A549 (cell line): ENCODE results near the gene PRSS36. TPM values are rescaled to one million over a fixed set of nuclear protein-coding genes. Genes with fewer than 3 reads are reported as not detected.

Experiments used
- ATAC-seq, 2 experiments: fragments of 200-7000 bp in 1 of 2; fragments of >200 bp in 1 of 2; cut with Nextera tagmentation in 1 of 2; cut with Tn5 transposase in 1 of 2; 3 replicates each; pipeline versions ENCODE4 v1.8.0 to v1.9.1; 2018 to 2020; ENCODE audit warnings: mild to moderate bottlenecking in 1 of 2, moderate library complexity in 1 of 2
- CTCF ChIA-PET: fragments of 300-600 bp; sonication (Branson Sonifier 250); formaldehyde crosslinking; extraction: SDS; loops from one replicate; lab custom pipeline; 2021; ENCODE audit warnings: antibody characterized with exemption, inconsistent platforms; lab: Yijun Ruan, JAX
- POLR2A ChIA-PET: fragments of 350-600 bp; formaldehyde crosslinking; extraction: SDS; loops from one replicate; lab custom pipeline; 2021; ENCODE audit warnings: antibody characterized with exemption, inconsistent platforms; lab: Yijun Ruan, JAX
- DNase-seq, 2 experiments: peaks; one replicate each; pipeline versions ENCODE4 v3.0.0 to v3.0.0-alpha.2; 2011 to 2016; ENCODE audit warnings: low read depth in 1 of 2, low spot score in 1 of 2
- FAIRE-seq: peaks from 2 replicates; lab custom pipeline; 2011; peaks lifted over from hg19 to GRCh38; lab: Jason Lieb, UNC
- H3K27ac ChIP-seq, 2 experiments: fragments of >200 bp; sonication (Bioruptor Twin); formaldehyde crosslinking; 3 replicates each; pipeline ENCODE4 v1.5.1; 2016 to 2017
- H3K4me1 ChIP-seq: fragments of >200 bp; sonication (Bioruptor Twin); formaldehyde crosslinking; 3 replicates; pipeline ENCODE4 v1.6.1; 2016
- H3K4me2 ChIP-seq: fragments of >200 bp; sonication (Bioruptor Twin); formaldehyde crosslinking; 3 replicates; pipeline ENCODE4 v1.6.1; 2016
- H3K4me3 ChIP-seq: fragments of >200 bp; sonication (Bioruptor Twin); formaldehyde crosslinking; 3 replicates; pipeline ENCODE4 v1.5.1; 2016
- H3K9me3 ChIP-seq: fragments of >200 bp; sonication (Bioruptor Twin); formaldehyde crosslinking; 3 replicates; pipeline ENCODE4 v1.6.1; 2016
- BCL3 ChIP-seq: fragments of >200 bp; sonication (Bioruptor Twin); formaldehyde crosslinking; IDR thresholded peaks from 3 replicates; pipeline ENCODE4 v1.6.1; 2016
- BHLHE40 ChIP-seq: IDR thresholded peaks from 2 replicates; pipeline ENCODE4 v1.6.1; 2012; ENCODE audit warnings: low read depth, low read length, inconsistent platforms
- CEBPB ChIP-seq, 2 experiments: fragments of >200 bp in 1 of 2; sonication (Bioruptor Twin) in 1 of 2; formaldehyde crosslinking in 1 of 2; IDR thresholded peaks; 2 replicates each; pipeline ENCODE4 v1.6.1; 2012 to 2016
- CHD2 ChIP-seq: fragments of 150-350 bp; IDR thresholded peaks from 2 replicates; pipeline ENCODE4 v1.6.1; 2014; ENCODE audit warnings: low read length; ENCODE audit not compliant: partially characterized antibody
- CHD4 ChIP-seq: fragments of 200-600 bp; sonication (generic); IDR thresholded peaks from 2 replicates; pipeline ENCODE4 v1.6.1; 2016; ENCODE audit warnings: antibody characterized with exemption, mild to moderate bottlenecking, borderline replicate concordance
- CTCF ChIP-seq: fragments of >200 bp; sonication (Bioruptor Twin); formaldehyde crosslinking; IDR thresholded peaks from 3 replicates; pipeline ENCODE4 v1.5.1; 2016
- EHF ChIP-seq: fragments of 250-450 bp; sonication (Bioruptor Pico); IDR thresholded peaks from 2 replicates; pipeline ENCODE4 v1.5.0; 2020; ENCODE audit warnings: mild to moderate bottlenecking
- ESRRA ChIP-seq: fragments of 150-350 bp; IDR thresholded peaks from 2 replicates; pipeline ENCODE4 v1.6.1; 2014; ENCODE audit warnings: mild to moderate bottlenecking, low read length, borderline replicate concordance
- HDAC2 ChIP-seq: fragments of 200-600 bp; sonication (generic); IDR thresholded peaks from 2 replicates; pipeline ENCODE4 v1.6.1; 2016
- HEYL ChIP-seq: fragments of 250-450 bp; sonication (Bioruptor Pico); IDR thresholded peaks from 2 replicates; pipeline ENCODE4 v1.8.0; 2021; ENCODE audit warnings: mild to moderate bottlenecking, moderate library complexity
- HOXB5 ChIP-seq: fragments of 250-450 bp; sonication (Bioruptor Pico); IDR thresholded peaks from 2 replicates; pipeline ENCODE4 v1.5.0; 2020; ENCODE audit warnings: mild to moderate bottlenecking, moderate library complexity
- JUN ChIP-seq, 2 experiments: fragments of >200 bp; sonication (Bioruptor Twin); formaldehyde crosslinking; IDR thresholded peaks; 2 replicates in 1 of 2; 3 replicates in 1 of 2; pipeline ENCODE4 v1.6.1; 2016 to 2017
- KDM1A ChIP-seq: fragments of 200-600 bp; sonication (generic); IDR thresholded peaks from 2 replicates; pipeline ENCODE4 v1.6.1; 2016; ENCODE audit warnings: low read depth, mild to moderate bottlenecking
- MAX ChIP-seq: IDR thresholded peaks from 2 replicates; pipeline ENCODE4 v1.6.1; 2012
- MAZ ChIP-seq: fragments of 150-350 bp; IDR thresholded peaks from 2 replicates; pipeline ENCODE4 v1.6.1; 2014; ENCODE audit warnings: antibody characterized with exemption, low read depth, low read length, borderline replicate concordance
- NFE2L2 ChIP-seq: fragments of 150-350 bp; conservative IDR thresholded peaks from 2 replicates; pipeline ENCODE4 v1.6.1; 2014; ENCODE audit warnings: low read length
- POLR2A ChIP-seq: IDR thresholded peaks from 2 replicates; pipeline ENCODE4 v1.6.1; 2012; ENCODE audit warnings: mild to moderate bottlenecking, low read length
- POLR2AphosphoS2 ChIP-seq: conservative IDR thresholded peaks from 2 replicates; pipeline ENCODE4 v1.6.1; 2012; ENCODE audit warnings: low read length, improper control_type of control experiment, inconsistent platforms
- RARB ChIP-seq: fragments of 250-450 bp; sonication (Bioruptor Pico); IDR thresholded peaks from 2 replicates; pipeline ENCODE4 v1.8.0; 2021; ENCODE audit warnings: mild to moderate bottlenecking, moderate library complexity
- RFX5 ChIP-seq: fragments of 450-650 bp; IDR thresholded peaks from 2 replicates; pipeline ENCODE4 v1.7.1; 2014; ENCODE audit warnings: antibody characterized with exemption, mild to moderate bottlenecking, moderate library complexity
- RNF2 ChIP-seq: fragments of 200-600 bp; sonication (generic); IDR thresholded peaks from 2 replicates; pipeline ENCODE4 v1.6.1; 2016; ENCODE audit warnings: low read depth, mild to moderate bottlenecking, antibody characterized with exemption, moderate library complexity, borderline replicate concordance
- SMC3 ChIP-seq: fragments of >200 bp; sonication (Bioruptor Twin); formaldehyde crosslinking; IDR thresholded peaks from 3 replicates; pipeline ENCODE4 v1.6.1; 2018; ENCODE audit warnings: inconsistent platforms
- TP53 ChIP-seq: fragments of 250-450 bp; sonication (Bioruptor Pico); IDR thresholded peaks from 2 replicates; pipeline ENCODE4 v1.5.0; 2021; ENCODE audit warnings: mild to moderate bottlenecking, moderate library complexity
- USF2 ChIP-seq: fragments of 450-650 bp; IDR thresholded peaks from 2 replicates; pipeline ENCODE4 v1.6.1; 2014; ENCODE audit warnings: antibody characterized with exemption
- ZC3H11A ChIP-seq: fragments of 450-650 bp; IDR thresholded peaks from 2 replicates; pipeline ENCODE4 v1.6.1; 2014; ENCODE audit warnings: antibody characterized with exemption, mild to moderate bottlenecking
- ZNF302 ChIP-seq: fragments of 250-450 bp; sonication (Bioruptor Pico); IDR thresholded peaks from 2 replicates; pipeline ENCODE4 v1.9.0; 2021; ENCODE audit warnings: inconsistent platforms, mild to moderate bottlenecking, moderate library complexity
- WGBS: methylation state at CpG from one replicate; pipeline ENCODE4 v1.1.6; 2017; ENCODE audit errors: missing lambda C conversion rate; 5-methylcytosine and 5-hydroxymethylcytosine counted together
- polyA plus RNA-seq, 4 experiments: library from polyadenylated mRNA; depleted of rRNA in 3 of 4; stranded (reverse); fragments of >200 nt; fragmentation: RNase III in 1 of 4; extraction: RNeasy Plus Mini Kit Qiagen cat#74134 plus additional on column Dnase treatment in 1 of 4; gene quantifications; 2 replicates in 3 of 4; 3 replicates in 1 of 4; pipeline ENCODE4 v1.2.3, GENCODE V29; 2011 to 2017

Gene PRSS36
- polyA plus RNA-seq, 2 of the 4 experiments (the other 2 are of a cell fraction), result 0.41 to 0.75 TPM

GRCh38 chr16:31109622-31110021, 40.2 kb downstream of the PRSS36 start:
- ATAC-seq (no peak), FAIRE-seq (no peak), DNase-seq (no peak)
- Histone ChIP-seq H3K27ac (no peak overlapping the region), H3K4me3 (no peak overlapping the region), H3K9me3 (no peaks in the 10 kb centered on the region), H3K4me2 (no peak overlapping the region; the same call in 2 of the 3 replicates), H3K4me1 (peaks cover 19% of the 10 kb centered on the region)
- ChIA-PET CTCF (interaction anchor here (3.1 to 20.3 kb wide), 2 partner anchors 32 to 125 kb away, joined by 12 to 166 read pairs; partner anchors contain the start of gene HSD3B7), POLR2A (no interaction called here)
- no peak for TF ChIP-seq HEYL (CRISPR knock-in tag)
- no peak for TF ChIP-seq BCL3
- no peak for TF ChIP-seq MAX
- no peak for TF ChIP-seq ZC3H11A
- no peak for TF ChIP-seq SMC3
- no peak for TF ChIP-seq USF2
- TF ChIP-seq HDAC2, result no peak
- TF ChIP-seq NFE2L2, result no peak
- TF ChIP-seq CEBPB (IDR thresholded peaks at IDR 0.05), result no peak
- TF ChIP-seq CHD4, result no peak
- no peak for TF ChIP-seq JUN (IDR thresholded peaks at IDR 0.05)
- WGBS, result 93% methylated on average over 12 of the region's 12 CpGs

- WGBS, result 73% methylated on average over 53 of the region's 57 CpGs
- ATAC-seq, result peak in 1 of 2 experiments; percentile 5; a peak in 3 of 6 replicates
- H3K27ac ChIP-seq, result peak overlapping the region; percentile 97 to 99
These were observed 40.9 kb downstream of the PRSS36 start for GRCh38 chr16:31108794-31109558.

More at GRCh38 chr16:31108794-31109558, 40.9 kb downstream of the PRSS36 start:
- Histone ChIP-seq H3K9me3 (no peaks in the 10 kb centered on the region), H3K4me3 (peak overlapping the region; percentile 97), H3K4me2 (peak overlapping the region; percentile 84), H3K4me1 (peaks cover 18% of the 10 kb centered on the region)
- ChIA-PET CTCF (interaction anchor here (3.1 to 20.3 kb wide), 2 partner anchors 33 to 124 kb away, joined by 12 to 166 read pairs; partner anchors contain the start of gene HSD3B7), POLR2A (interaction anchor here (1.0 kb wide), 1 partner anchor 8 kb away, joined by 4 read pairs; the partner anchor contains the start of gene KAT8)
- FAIRE-seq (no peak), DNase-seq (no peak)
- TF ChIP-seq ZNF302 (CRISPR knock-in tag) (no peak), CEBPB (IDR thresholded peaks at IDR 0.05) (no peak), RNF2 (no peak), CHD2 (no peak), MAX (no peak), ESRRA (no peak), POLR2AphosphoS2 (no peak), MAZ (no peak), JUN (IDR thresholded peaks at IDR 0.05) (no peak), RARB (CRISPR knock-in tag) (no peak), EHF (CRISPR knock-in tag) (no peak), KDM1A (no peak), CTCF (no peak), BHLHE40 (no peak), POLR2A (no peak), HOXB5 (CRISPR knock-in tag) (no peak), TP53 (CRISPR knock-in tag) (no peak), RFX5 (no peak), HDAC2 (no peak)
